Epithelial cell of prostate (primary cell): ENCODE results near the gene GOLGA8H.
"Not testable (repeated sequence)": the region's sequence is repeated elsewhere in the genome, so short reads cannot be mapped to it uniquely, and the experiment has no call there.

Experiments
- DNase-seq: peaks from one replicate; pipeline ENCODE4 v3.0.0-alpha.2; 2011; ENCODE audit warnings: low read depth, low spot score
- H3K27ac ChIP-seq: fragments of 450-650 bp; 2 replicates; pipeline ENCODE4 v1.5.1; 2017; ENCODE audit warnings: mild to moderate bottlenecking

GOLGA8H gene

GRCh38 chr15:30603796-30604195 lies at the start of gene GOLGA8H:
GOLGA8H (plus strand) TSS chr15:30604028; CDS start chr15:30604126, 98 bp downstream.
- DNase-seq, H3K27ac ChIP-seq: not testable (repeated sequence)

GRCh38 chr15:30566949-30567348 lies 36.9 kb upstream of the GOLGA8H start:
- H3K27ac ChIP-seq, DNase-seq: not testable (repeated sequence)

DNA sequence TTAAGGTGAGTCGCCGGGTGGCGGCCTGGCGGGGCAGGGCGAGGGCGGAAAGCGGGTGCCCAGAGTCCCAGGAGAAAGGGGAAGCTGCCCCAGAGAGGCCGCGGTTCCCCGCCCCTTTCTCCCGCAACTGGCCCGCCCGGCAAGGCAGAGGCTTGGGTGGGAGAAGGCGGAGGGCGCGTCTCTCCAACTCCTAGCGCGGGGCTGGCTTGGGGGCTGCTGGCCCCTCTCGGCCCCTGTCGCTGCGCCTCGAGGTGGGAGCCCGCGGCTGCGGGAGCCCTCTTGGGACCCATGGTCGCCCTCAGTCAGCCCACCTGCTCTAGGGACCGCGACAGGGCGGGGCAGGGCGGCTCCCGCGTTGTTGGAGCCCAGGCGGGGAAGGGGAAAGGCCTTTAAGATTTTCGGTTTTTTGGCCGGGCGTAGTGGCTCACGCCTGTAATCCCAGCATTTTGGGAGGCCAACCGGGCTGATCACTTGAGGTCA lies 30.8 kb upstream of the GOLGA8H start:
- not testable (repeated sequence) for H3K27ac ChIP-seq, DNase-seq

DNA sequence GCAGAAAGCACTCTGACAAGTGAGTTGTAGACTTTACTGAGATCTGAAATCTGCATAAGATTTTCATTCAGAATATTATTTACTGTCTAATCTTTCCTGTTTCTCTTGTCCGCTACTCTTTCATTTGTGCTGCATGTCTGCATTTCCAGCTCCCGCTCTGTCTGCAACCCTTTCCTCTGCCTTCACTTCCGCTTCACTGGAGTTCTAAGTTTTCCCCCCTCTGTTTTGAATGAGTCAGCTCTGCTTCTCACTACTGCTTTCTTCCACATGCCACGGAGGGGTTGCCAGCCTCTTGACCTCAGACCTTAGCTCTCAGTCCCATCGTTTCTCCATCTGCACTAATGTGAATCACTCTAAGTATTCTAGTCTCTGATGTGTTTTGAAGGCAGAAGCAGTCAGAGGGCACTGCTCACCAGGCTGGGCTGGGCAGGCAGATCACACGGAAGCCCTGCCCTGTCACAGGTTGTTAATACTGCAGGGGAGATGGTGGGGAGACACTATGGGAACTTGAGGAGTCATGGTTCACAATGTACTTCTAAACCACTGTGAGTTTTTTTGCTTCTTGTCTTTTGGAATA lies 24.3 kb upstream of the GOLGA8H start:
- DNase-seq, H3K27ac ChIP-seq: not testable (repeated sequence)

- not testable (repeated sequence) for H3K27ac ChIP-seq, DNase-seq
Observed at GRCh38 chr15:30580716-30581115, 23.1 kb upstream of the GOLGA8H start.

GRCh38 chr15:30598953-30599352 lies 4.9 kb upstream of the GOLGA8H start:
- H3K27ac ChIP-seq, DNase-seq: not testable (repeated sequence)

DNA sequence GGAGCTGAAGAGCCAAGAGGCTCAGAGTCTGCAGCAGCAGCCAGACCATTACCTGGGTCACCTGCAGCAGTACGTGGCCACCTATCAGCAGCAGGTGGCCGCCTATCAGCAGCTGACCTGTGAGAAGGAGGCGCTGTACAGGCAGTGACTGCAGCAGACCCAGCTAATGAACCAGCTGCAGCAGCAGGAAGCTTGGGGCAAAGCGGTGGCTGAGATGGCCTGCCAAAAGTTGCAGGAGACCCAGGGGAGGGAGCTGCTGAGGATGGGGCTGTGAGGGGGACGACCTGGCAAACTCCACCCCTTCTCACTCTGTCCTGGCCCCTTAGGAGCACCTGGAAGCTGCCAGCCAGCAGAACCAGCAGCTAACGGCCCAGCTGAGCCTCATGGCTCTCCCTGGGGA lies 8.4 kb downstream of the GOLGA8H start:
- DNase-seq, H3K27ac ChIP-seq: not testable (repeated sequence)

- H3K27ac ChIP-seq, DNase-seq: not testable (repeated sequence)
Observed at GRCh38 chr15:30621342-30621741, 17.5 kb downstream of the GOLGA8H start.

- DNase-seq, result peak; percentile 92
Observed at GRCh38 chr15:30625436-30626193, 21.8 kb downstream of the GOLGA8H start, which contains the start of gene ARHGAP11B. ARHGAP11B (plus strand) TSS chr15:30626128.

DNA sequence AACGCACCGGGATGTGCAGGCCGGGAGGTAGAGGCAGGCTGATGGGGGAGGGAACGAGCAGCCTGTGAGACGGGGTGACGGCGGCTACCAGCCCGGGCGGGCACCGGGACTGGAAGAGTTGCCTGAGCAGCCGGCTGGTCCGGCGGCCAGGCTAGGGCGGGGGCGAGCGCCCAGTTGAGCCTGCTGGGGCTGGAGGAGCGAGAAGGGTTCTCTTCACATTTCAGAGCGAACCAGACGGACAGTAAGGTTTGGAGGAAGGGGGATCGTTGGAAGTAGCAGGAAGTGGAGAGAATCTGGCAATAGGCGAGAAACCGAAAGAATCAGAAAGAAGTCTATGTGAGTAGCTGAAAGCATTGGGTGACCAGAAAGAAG lies 22.4 kb downstream of the GOLGA8H start:
- DNase-seq, result not testable (repeated sequence)
- H3K27ac ChIP-seq, result peak overlapping the region; percentile 79

More at GRCh38 chr15:30625436-30626193, 21.8 kb downstream of the GOLGA8H start, which contains the start of gene ARHGAP11B:
- peak within 1 kb of the TSS; percentile 79 for H3K27ac ChIP-seq

DNA sequence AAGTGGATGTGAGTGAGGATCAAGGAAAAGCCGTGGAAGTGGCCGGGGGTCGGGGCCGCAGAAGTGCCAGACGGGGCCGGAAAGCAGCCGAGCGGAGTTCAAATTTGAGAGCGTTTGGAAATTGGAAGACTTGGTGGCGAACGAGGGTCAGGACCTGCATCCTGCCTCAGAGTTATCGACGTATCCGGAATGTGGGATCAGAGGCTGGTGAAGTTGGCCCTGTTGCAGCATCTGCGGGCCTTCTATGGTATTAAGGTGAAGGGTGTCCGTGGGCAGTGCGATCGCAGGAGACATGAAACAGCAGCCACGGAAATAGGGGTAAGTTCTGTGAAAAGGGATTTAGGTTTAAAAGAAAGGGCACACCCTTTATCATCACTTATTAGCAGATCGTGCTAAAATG lies 22.8 kb downstream of the GOLGA8H start:
- peak overlapping the region; percentile 79 for H3K27ac ChIP-seq
- DNase-seq, result not testable (repeated sequence)

GRCh38 chr15:30650012-30650929 lies 46.4 kb downstream of the GOLGA8H start:
- no peak for DNase-seq
- H3K27ac ChIP-seq, result no peak overlapping the region

DNA sequence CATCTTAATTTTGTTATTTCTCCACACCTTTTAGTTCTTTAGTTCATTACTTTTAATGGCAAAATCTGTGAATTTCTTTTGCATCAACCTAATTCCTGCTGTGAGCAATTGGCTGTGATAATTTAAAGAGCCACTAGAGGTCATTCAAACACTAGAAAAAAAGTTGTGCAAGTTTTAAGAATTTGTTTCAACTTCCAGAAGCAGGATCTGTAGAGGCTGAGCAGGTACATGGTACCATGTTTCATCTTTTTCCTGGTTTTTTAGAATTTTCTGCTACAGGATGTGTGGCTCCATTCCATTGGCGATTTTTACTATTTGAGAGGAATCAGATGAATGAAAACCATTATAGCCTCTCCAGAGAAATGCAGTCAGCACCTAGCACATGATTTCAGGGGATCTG lies 57.3 kb downstream of the GOLGA8H start:
- H3K27ac ChIP-seq, DNase-seq: not testable (repeated sequence)
